Gastroesophageal sphincter (tissue), 4 donors: ENCODE results near the gene SAMD1. TPM values are rescaled to one million over a fixed set of nuclear protein-coding genes. Genes with fewer than 3 reads are reported as not detected.

Source experiments
- ATAC-seq: fragments of 150-250 bp; one replicate; pipeline ENCODE4 v1.9.1; 2016; ENCODE audit warnings: mild to moderate bottlenecking, moderate library complexity
- H3K27ac ChIP-seq, 4 donors: fragments of 200-600 bp; sonication (generic) in 3 of 4; 1 replicate in 3 of 4; 2 replicates in 1 of 4; pipeline ENCODE4 v1.5.1; 2016 to 2019
- H3K27me3 ChIP-seq: fragments of 200-600 bp; sonication (generic); one replicate; pipeline ENCODE4 v1.5.1; 2019
- H3K36me3 ChIP-seq, 2 donors: fragments of 200-600 bp; sonication (generic); one replicate each; pipeline ENCODE4 v1.5.1; 2019; ENCODE audit warnings: control low read depth in 1 of 2
- H3K4me1 ChIP-seq, 3 donors: fragments of 200-600 bp; sonication (generic); 1 replicate in 2 of 3; 2 replicates in 1 of 3; pipeline ENCODE4 v1.5.1; 2016 to 2019; ENCODE audit warnings: control low read depth in 2 of 3
- H3K4me3 ChIP-seq, 2 donors: fragments of 200-600 bp; sonication (generic); one replicate each; pipeline ENCODE4 v1.5.1; 2019; ENCODE audit warnings: mild to moderate bottlenecking in 1 of 2, moderate library complexity in 1 of 2
- H3K9me3 ChIP-seq, 3 donors: fragments of 200-600 bp; sonication (generic); one replicate each; pipeline ENCODE4 v1.5.1; 2017 to 2019; ENCODE audit warnings: control low read depth in 2 of 3
- EP300 ChIP-seq: sonication (generic); formaldehyde crosslinking; IDR thresholded peaks from one replicate; pipeline ENCODE4 v1.6.1; 2017; ENCODE audit warnings: antibody characterized with exemption, mild to moderate bottlenecking
- POLR2A ChIP-seq, 2 donors: fragments of 450-650 bp; IDR thresholded peaks; one replicate each; pipeline ENCODE4 v1.6.1; 2017; ENCODE audit warnings: antibody characterized with exemption in 2 of 2, mild to moderate bottlenecking in 2 of 2, moderate library complexity in 1 of 2
- POLR2AphosphoS5 ChIP-seq: sonication (generic); formaldehyde crosslinking; IDR thresholded peaks from one replicate; pipeline ENCODE4 v1.6.1; 2017; ENCODE audit warnings: antibody characterized with exemption
- WGBS, 2 donors: methylation state at CpG; one replicate each; pipeline ENCODE4 v1.1.5; 2018; ENCODE audit warnings: low coverage in 1 of 2; 5-methylcytosine and 5-hydroxymethylcytosine counted together
- total RNA-seq, 4 donors: library from RNA; depleted of rRNA; stranded (reverse); fragments of >200 nt; gene quantifications; one replicate each; pipeline ENCODE4 v1.1.0, GENCODE V29; 2016
- TF ChIP-seq, protein P1 (sequence below), 4 experiments: fragments of 200-600 bp in 2 of 4; fragments of 450-650 bp in 2 of 4; sonication (generic) in 1 of 4; IDR thresholded peaks; one replicate each; pipeline ENCODE4 v1.5.1; 2017 to 2019; ENCODE audit warnings: antibody characterized with exemption in 4 of 4, mild to moderate bottlenecking in 2 of 4, moderate library complexity in 2 of 4

Gene SAMD1
- total RNA-seq, 4 donors from 2014 or later = 21.9 to 61.3 (median 41.3) TPM

DNA sequence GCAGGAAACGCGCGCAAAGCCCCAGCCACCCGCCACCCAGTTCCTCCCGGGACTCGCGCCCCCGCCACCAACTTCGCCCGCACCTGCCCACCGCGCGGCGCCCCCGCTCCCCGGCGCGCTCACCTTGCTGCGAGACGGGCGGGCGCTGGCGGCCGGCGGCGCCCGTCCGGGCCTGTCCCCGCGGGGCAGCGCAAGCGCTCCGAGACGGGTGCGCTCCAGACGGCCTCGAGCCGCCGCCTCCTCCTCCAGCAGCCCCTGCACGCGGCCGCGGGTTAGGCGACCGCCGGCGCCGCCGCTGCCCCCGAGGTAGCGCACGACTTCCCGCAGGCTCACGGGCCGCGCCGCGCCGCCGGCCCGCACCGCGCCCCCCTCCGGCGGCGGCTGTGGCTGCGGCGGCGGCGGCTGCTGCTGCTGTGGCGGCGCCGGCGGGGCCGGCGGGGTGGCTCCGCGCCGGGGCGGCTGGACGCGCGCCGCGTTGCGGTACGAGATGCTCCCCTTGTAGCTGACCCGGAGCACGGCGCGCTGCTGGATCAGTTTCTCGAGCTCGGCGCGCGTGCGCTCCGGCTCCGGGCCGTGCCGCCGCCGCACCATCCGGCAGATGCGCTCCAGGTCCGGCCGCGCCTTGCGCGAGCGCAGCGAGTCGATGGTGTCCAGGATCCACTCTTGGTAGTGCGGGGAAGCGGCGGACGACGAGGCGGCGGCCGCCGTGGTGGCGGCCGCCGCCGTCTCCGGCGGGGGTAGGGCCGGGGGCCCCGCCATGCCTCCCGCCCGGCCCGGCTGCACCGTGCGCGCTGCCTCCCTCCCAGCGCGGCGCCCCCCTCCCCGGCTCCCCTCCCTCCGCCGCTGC lies 666 bp downstream of the SAMD1 start:
- ATAC-seq = peak; percentile 2
- TF ChIP-seq POLR2AphosphoS5 (no peak), POLR2A (IDR thresholded peaks at IDR 0.05) (no peak), EP300 (no peak)
- TF ChIP-seq, protein P1, sequence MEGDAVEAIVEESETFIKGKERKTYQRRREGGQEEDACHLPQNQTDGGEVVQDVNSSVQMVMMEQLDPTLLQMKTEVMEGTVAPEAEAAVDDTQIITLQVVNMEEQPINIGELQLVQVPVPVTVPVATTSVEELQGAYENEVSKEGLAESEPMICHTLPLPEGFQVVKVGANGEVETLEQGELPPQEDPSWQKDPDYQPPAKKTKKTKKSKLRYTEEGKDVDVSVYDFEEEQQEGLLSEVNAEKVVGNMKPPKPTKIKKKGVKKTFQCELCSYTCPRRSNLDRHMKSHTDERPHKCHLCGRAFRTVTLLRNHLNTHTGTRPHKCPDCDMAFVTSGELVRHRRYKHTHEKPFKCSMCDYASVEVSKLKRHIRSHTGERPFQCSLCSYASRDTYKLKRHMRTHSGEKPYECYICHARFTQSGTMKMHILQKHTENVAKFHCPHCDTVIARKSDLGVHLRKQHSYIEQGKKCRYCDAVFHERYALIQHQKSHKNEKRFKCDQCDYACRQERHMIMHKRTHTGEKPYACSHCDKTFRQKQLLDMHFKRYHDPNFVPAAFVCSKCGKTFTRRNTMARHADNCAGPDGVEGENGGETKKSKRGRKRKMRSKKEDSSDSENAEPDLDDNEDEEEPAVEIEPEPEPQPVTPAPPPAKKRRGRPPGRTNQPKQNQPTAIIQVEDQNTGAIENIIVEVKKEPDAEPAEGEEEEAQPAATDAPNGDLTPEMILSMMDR (IDR thresholded peaks at IDR 0.05) = peak in 2 of 4 experiments; percentile 15 to 25
- no CpG with 5 or more reads among the region's 142 CpGs for WGBS, 2 donors
- Histone ChIP-seq H3K36me3 (peaks cover 0 to 17% of the 10 kb centered on the region in 2 donors), H3K27me3 (no peaks in the 10 kb centered on the region), H3K9me3 (peaks cover 0 to 12% (median 0%) of the 10 kb centered on the region in 3 donors), H3K4me1 (peaks cover 0 to 25% (median 10%) of the 10 kb centered on the region in 3 donors), H3K4me3 (peak overlapping the region; percentile 67 to 89), H3K27ac (peak overlapping the region in 3 of 4 donors; percentile 97 to 99 (median 98))

DNA sequence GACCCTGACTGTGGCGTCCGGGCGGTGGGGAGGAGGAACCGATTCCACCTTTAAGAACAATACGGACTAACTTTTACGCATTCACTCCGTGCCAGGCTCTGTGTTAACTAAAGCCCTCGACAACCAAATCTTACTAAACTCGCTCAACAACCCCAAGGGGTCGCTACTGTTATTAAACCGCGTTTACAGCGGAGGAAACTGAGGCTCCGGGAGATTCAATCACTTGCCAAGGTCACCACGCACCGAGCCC lies 1.2 kb downstream of the SAMD1 start:
- no peak for ATAC-seq
- TF ChIP-seq, protein P1 (IDR thresholded peaks at IDR 0.05) = peak in 1 of 4 experiments; percentile 20
- TF ChIP-seq POLR2A (IDR thresholded peaks at IDR 0.05) (no peak), EP300 (no peak)
- Histone ChIP-seq H3K27me3 (no peaks in the 10 kb centered on the region), H3K36me3 (peaks cover 0 to 17% of the 10 kb centered on the region in 2 donors), H3K9me3 (peaks cover 0 to 12% (median 0%) of the 10 kb centered on the region in 3 donors), H3K4me3 (peak overlapping the region; percentile 31 to 89), H3K4me1 (peaks cover 0 to 25% (median 10%) of the 10 kb centered on the region in 3 donors), H3K27ac (peak overlapping the region in 3 of 4 donors; percentile 97 to 99 (median 98))
- WGBS, 2 donors = 5 to 15% methylated on average over 8 to 11 of the region's 16 CpGs

DNA sequence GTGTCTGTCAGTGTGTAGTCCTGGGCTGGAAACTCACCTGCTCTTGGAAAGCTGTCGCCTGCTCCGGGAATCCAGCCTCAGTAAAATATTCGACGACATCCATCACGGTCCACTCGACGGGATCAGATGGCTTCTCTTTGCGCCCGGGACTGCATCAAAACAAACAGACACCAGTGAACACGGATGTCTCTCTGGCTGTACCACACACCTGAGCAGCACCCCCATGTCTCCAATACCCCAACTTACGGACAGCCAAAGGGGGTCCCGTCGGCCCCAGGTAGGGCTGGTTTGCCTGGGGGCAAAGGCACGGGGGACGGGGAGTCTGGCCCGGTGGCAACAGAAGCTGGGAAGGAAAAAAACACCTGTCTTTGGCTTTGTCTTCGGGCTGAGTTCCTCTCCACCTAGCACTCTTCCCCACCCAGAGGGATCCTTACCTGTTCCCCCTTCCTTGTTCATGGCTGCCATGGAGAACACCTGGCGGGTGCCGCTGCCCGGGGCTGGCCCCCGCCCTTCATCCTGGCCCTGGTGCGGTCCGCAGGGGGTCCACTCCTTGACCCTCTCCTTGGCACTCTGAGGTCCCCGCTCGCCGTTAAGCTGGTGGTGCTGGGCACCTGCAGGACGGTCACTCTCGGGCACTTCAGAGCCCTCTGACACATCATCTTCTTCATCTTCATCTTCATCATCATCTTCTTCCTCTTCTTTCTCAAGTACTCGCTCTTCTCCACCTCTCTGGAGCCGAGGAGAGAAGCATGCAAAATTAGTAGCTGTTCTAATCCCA lies 1.7 kb downstream of the SAMD1 start:
- TF ChIP-seq, protein P1 (IDR thresholded peaks at IDR 0.05) = no peak
- TF ChIP-seq POLR2A (IDR thresholded peaks at IDR 0.05) (no peak), EP300 (no peak), POLR2AphosphoS5 (no peak)
- Histone ChIP-seq H3K36me3 (peaks cover 0 to 17% of the 10 kb centered on the region in 2 donors), H3K4me1 (peaks cover 0 to 25% (median 10%) of the 10 kb centered on the region in 3 donors), H3K27ac (peak overlapping the region in 2 of 4 donors; percentile 97 to 99), H3K9me3 (peaks cover 0 to 12% (median 0%) of the 10 kb centered on the region in 3 donors), H3K4me3 (peak overlapping the region in 1 of 2 donors; percentile 89), H3K27me3 (no peaks in the 10 kb centered on the region)
- no peak for ATAC-seq
- 59 to 78% methylated on average over 6 to 13 of the region's 30 CpGs for WGBS, 2 donors

DNA sequence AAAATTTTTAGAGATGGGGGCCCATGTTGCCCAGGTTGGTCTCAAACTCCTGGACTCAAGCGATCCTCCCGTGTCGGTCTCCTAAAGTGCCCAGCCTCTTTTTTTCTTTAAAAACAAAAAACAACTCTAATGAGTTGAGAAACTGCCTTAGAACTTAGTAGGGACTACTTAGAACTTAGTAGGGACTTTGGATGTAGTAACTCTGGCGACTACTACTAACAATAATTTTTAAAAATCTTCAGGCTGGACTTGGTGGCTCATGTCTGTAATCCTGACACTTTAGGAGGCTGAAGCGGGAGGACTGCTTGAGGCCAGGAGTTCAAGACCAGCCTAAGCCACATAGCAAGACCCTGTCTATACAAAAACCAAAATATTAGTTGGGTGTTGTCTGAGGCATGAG lies 4.5 kb downstream of the SAMD1 start:
- H3K27me3 ChIP-seq = no peaks in the 10 kb centered on the region
- whole genome bisulfite sequencing, 2 donors = 93 to 100% methylated on average over 2 to 5 of the region's 5 CpGs
- H3K36me3 ChIP-seq = peaks cover 0 to 17% of the 10 kb centered on the region in 2 donors
- no peak overlapping the region for H3K27ac ChIP-seq
- H3K9me3 ChIP-seq = no peaks in the 10 kb centered on the region
- no peak overlapping the region for H3K4me3 ChIP-seq
- H3K4me1 ChIP-seq = peaks cover 0 to 30% (median 20%) of the 10 kb centered on the region in 3 donors
- ATAC-seq = no peak
- TF ChIP-seq, protein P1 (IDR thresholded peaks at IDR 0.05) = no peak
- TF ChIP-seq POLR2A (IDR thresholded peaks at IDR 0.05) (no peak), EP300 (no peak), POLR2AphosphoS5 (no peak)
